Heart left ventricle (tissue), 13 donors: Measurements from ENCODE around the gene TACR1.
A peak's percentile ranks its signal among the peaks of the same experiment; 100 is the strongest.

Experiments
- POLR2A ChIP-seq, 2 donors: fragments of 450-650 bp; IDR thresholded peaks; one replicate each; pipeline ENCODE4 v1.6.1; 2017; ENCODE audit warnings: antibody characterized with exemption in 2 of 2, mild to moderate bottlenecking in 2 of 2, moderate library complexity in 2 of 2
- TF ChIP-seq, protein P1 (sequence below), 12 donors: fragments of 200-600 bp; sonication (generic) in 4 of 12; IDR thresholded peaks; one replicate each; pipeline versions ENCODE4 v1.5.0 to v1.8.0; 2018 to 2022; ENCODE audit warnings: antibody characterized with exemption in 12 of 12, mild to moderate bottlenecking in 5 of 12
- donor health status: ischemic (EF 13 %, LVEDD 7.1; RV severe dilation, severe dysfunction).
- donor health status: DM: no; HTN: yes; CAD: no.
- donor health status: DM: no; HTN: no; CAD: no.
- donor health status: ischemic (EF 25% LVEDD 6.9; RV normal size, moderate dysfunction).
- donor health status: ischemic (EF 25% LVEDD 5.7; RV mildly dilated, moderate dysfunction).
- donor health status: ischemic (EF 35%, LVEDD 5.7; RV mildly dilated, moderate dysfunction).
- donor health status: nonischemic (EF 11% LVEDD 7.7; RV severe dilation, severe dysfunction).
- donor health status: DM: yes; HTN: yes; CAD: no.
- donor health status: PGD.
- donor health status: ischemic (EF 29% LVEDD 5.4; RV normal size, mild dysfunction).
- donor health status: nonischemic (EF 23%, LVEDD 6.1; RV moderate dilation, normal function).

DNA sequence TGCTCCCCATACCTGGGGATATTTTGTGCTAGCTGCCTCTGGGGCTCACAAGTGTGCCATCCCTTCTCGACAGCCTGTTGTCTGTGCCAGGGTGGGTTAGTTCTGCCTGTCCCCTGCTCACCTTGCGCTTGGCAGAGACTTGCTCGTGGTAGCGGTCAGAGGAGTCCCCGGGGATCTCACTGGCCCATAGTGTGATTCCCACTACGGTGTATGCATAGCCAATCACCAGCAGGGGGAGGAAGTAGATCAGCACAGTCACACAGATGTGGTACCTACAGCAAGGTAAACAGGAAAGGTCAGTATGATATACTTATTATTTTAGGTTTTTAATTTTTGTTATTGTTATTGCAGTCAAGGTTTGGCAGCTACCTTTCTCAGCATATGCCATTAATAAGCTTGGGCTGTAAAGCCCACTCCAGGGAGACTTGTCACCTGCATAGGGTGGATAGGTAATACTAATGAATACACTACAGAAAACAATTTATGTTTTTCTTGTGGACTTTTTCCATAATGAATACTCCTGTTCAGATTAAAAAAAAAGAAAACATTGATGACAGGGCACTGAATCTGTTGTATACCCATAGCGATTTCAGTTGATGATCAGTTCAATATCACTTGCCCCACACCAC lies 145.7 kb downstream of the TACR1 start:
- TF ChIP-seq, protein P1, sequence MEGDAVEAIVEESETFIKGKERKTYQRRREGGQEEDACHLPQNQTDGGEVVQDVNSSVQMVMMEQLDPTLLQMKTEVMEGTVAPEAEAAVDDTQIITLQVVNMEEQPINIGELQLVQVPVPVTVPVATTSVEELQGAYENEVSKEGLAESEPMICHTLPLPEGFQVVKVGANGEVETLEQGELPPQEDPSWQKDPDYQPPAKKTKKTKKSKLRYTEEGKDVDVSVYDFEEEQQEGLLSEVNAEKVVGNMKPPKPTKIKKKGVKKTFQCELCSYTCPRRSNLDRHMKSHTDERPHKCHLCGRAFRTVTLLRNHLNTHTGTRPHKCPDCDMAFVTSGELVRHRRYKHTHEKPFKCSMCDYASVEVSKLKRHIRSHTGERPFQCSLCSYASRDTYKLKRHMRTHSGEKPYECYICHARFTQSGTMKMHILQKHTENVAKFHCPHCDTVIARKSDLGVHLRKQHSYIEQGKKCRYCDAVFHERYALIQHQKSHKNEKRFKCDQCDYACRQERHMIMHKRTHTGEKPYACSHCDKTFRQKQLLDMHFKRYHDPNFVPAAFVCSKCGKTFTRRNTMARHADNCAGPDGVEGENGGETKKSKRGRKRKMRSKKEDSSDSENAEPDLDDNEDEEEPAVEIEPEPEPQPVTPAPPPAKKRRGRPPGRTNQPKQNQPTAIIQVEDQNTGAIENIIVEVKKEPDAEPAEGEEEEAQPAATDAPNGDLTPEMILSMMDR (IDR thresholded peaks at IDR 0.05), result peak; percentile 26 to 45 (median 38)
- TF ChIP-seq POLR2A (IDR thresholded peaks at IDR 0.05), result no peak
